ENCODE measurements around the gene TUBA4A.
A peak's percentile ranks its signal among the peaks of the same experiment; 100 is the strongest.

The TUBA4A gene

GRCh38 chr2:219221957-219222518, 31.7 kb downstream of the TUBA4A start:
- H3K4me3 ChIP-seq (ENCODE audit: low read depth, low read length) = no peak overlapping the region

DNA sequence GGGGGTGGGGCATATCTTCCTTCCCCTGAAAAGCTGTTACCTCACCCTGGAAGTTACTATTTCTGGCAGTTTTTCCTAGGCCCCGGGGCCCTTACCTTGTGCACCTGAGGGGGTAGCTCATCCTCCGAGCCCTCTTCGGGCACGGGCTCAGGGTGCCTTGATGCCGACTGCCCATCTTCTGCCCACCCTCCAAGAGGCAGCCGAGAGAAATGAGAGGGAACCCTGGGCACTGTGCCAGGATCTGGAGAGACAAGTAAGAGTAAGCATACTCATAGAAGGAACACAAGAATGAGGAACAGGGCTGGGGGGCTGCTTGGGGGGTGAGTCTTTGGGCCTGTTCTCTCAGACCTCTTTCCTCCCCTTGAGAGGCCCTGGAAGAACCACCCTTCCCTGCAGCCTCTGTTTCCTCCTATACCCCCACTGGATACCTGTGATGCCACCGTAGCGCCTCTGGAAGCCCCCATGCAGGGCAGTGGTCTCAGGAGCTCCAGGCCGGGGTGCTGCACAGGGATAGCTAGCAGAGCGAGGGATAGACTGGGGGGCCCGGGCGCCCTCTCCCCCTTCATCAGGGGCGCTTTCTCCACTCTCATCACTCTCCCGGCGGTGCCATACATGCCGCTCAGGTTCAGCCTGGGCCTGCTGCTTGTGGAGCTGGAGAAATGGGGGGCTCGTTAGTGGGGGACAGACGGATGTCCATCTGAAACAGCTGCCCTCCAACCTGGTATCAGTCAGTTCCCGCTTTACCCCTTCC, 32.9 kb downstream of the TUBA4A start:
- TF ChIP-seq, protein P1, sequence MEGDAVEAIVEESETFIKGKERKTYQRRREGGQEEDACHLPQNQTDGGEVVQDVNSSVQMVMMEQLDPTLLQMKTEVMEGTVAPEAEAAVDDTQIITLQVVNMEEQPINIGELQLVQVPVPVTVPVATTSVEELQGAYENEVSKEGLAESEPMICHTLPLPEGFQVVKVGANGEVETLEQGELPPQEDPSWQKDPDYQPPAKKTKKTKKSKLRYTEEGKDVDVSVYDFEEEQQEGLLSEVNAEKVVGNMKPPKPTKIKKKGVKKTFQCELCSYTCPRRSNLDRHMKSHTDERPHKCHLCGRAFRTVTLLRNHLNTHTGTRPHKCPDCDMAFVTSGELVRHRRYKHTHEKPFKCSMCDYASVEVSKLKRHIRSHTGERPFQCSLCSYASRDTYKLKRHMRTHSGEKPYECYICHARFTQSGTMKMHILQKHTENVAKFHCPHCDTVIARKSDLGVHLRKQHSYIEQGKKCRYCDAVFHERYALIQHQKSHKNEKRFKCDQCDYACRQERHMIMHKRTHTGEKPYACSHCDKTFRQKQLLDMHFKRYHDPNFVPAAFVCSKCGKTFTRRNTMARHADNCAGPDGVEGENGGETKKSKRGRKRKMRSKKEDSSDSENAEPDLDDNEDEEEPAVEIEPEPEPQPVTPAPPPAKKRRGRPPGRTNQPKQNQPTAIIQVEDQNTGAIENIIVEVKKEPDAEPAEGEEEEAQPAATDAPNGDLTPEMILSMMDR (conservative IDR thresholded peaks at IDR 0.05; ENCODE audit: low read depth, low read length) = no peak
- H3K4me3 ChIP-seq (ENCODE audit: low read depth, low read length) = no peak overlapping the region
- no peak for DNase-seq (ENCODE audit: low read depth)

More at GRCh38 chr2:219221957-219222518, 31.7 kb downstream of the TUBA4A start:
- DNase-seq (ENCODE audit: low read depth) = no peak
- TF ChIP-seq, protein P1 (conservative IDR thresholded peaks at IDR 0.05; ENCODE audit: low read depth, low read length) = no peak

- DNase-seq (ENCODE audit: low read depth) = no peak
- TF ChIP-seq, protein P1 (conservative IDR thresholded peaks at IDR 0.05; ENCODE audit: low read depth, low read length) = no peak
- no peak overlapping the region for H3K4me3 ChIP-seq (ENCODE audit: low read depth, low read length)
These were observed 33.8 kb downstream of the TUBA4A start for GRCh38 chr2:219219784-219220532.

GRCh38 chr2:219218732-219219701, 34.7 kb downstream of the TUBA4A start, which contains the start of gene ABCB6:
Gene ABCB6 (minus strand): TSS chr2:219218958. CDS start chr2:219218673, 285 bp downstream.
- peak; percentile 96 for DNase-seq (ENCODE audit: low read depth)
- H3K4me3 ChIP-seq (ENCODE audit: low read depth, low read length) = peak within 1 kb of the TSS; percentile 67
- TF ChIP-seq, protein P1 (conservative IDR thresholded peaks at IDR 0.05; ENCODE audit: low read depth, low read length) = no peak

- H3K4me3 ChIP-seq (ENCODE audit: low read depth, low read length) = peak overlapping the region; percentile 67
- TF ChIP-seq, protein P1 (conservative IDR thresholded peaks at IDR 0.05; ENCODE audit: low read depth, low read length) = no peak
- DNase-seq (ENCODE audit: low read depth) = peak; percentile 81
These were observed 35.4 kb downstream of the TUBA4A start for GRCh38 chr2:219218217-219218731.

DNA sequence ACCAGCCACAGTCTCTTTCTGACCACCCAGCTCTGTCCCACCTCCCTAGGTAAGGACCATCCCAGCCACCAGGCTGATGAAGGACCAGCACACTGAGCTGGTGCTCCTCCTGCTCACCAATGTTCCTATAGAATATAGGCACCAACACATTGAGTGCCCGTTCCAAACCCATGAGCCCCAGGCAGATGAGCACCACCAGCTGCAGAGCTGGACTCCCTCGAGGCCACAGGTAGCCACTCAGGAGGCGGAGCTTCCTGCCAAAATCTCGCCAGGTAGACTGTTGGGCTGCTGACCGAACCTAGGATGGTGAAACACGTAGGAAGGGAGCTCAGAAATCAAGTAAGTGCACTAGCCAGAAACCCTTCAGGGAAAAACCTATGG, 37.2 kb downstream of the TUBA4A start:
- DNase-seq (ENCODE audit: low read depth) = no peak
- no peak overlapping the region for H3K4me3 ChIP-seq (ENCODE audit: low read depth, low read length)
- TF ChIP-seq, protein P1 (conservative IDR thresholded peaks at IDR 0.05; ENCODE audit: low read depth, low read length) = no peak
